ENCODE measurements around the gene ALG8.
"Not testable (repeated sequence)": the region's sequence is repeated elsewhere in the genome, so short reads cannot be mapped to it uniquely, and the experiment has no call there.

The ALG8 gene

GRCh38 chr11:78080818-78081495 lies 58.5 kb downstream of the ALG8 start:
- H3K27ac ChIP-seq (ENCODE audit: insufficient read depth, low read depth, low read length, poor library complexity, severe bottlenecking) = no peak overlapping the region
- no peaks in the 10 kb centered on the region for H3K27me3 ChIP-seq (ENCODE audit: control insufficient read depth, insufficient read depth, low read length, poor library complexity, severe bottlenecking)
- no peak overlapping the region for H3K4me3 ChIP-seq (ENCODE audit: insufficient read depth, low read depth, low read length)
- 92% methylated on average over 11 of the region's 11 CpGs for WGBS, 2 experiments
- no peaks in the 10 kb centered on the region for H3K4me1 ChIP-seq (ENCODE audit: control insufficient read depth, insufficient read depth, low read length)
- H3K36me3 ChIP-seq (ENCODE audit: control insufficient read depth, insufficient read depth, low read length) = no peaks in the 10 kb centered on the region
- H3K9me3 ChIP-seq (ENCODE audit: control insufficient read depth, low read length) = no peaks in the 10 kb centered on the region

GRCh38 chr11:78080084-78080817 lies 59.2 kb downstream of the ALG8 start:
- Histone ChIP-seq H3K27ac (ENCODE audit: insufficient read depth, low read depth, low read length, poor library complexity, severe bottlenecking) (peak overlapping the region; percentile 69), H3K4me3 (ENCODE audit: insufficient read depth, low read depth, low read length) (peak overlapping the region; percentile 86), H3K9me3 (ENCODE audit: control insufficient read depth, low read length) (no peaks in the 10 kb centered on the region), H3K27me3 (ENCODE audit: control insufficient read depth, insufficient read depth, low read length, poor library complexity, severe bottlenecking) (no peaks in the 10 kb centered on the region), H3K4me1 (ENCODE audit: control insufficient read depth, insufficient read depth, low read length) (no peaks in the 10 kb centered on the region), H3K36me3 (ENCODE audit: control insufficient read depth, insufficient read depth, low read length) (no peaks in the 10 kb centered on the region)
- 76% methylated on average over 23 of the region's 23 CpGs for WGBS, 2 experiments

DNA sequence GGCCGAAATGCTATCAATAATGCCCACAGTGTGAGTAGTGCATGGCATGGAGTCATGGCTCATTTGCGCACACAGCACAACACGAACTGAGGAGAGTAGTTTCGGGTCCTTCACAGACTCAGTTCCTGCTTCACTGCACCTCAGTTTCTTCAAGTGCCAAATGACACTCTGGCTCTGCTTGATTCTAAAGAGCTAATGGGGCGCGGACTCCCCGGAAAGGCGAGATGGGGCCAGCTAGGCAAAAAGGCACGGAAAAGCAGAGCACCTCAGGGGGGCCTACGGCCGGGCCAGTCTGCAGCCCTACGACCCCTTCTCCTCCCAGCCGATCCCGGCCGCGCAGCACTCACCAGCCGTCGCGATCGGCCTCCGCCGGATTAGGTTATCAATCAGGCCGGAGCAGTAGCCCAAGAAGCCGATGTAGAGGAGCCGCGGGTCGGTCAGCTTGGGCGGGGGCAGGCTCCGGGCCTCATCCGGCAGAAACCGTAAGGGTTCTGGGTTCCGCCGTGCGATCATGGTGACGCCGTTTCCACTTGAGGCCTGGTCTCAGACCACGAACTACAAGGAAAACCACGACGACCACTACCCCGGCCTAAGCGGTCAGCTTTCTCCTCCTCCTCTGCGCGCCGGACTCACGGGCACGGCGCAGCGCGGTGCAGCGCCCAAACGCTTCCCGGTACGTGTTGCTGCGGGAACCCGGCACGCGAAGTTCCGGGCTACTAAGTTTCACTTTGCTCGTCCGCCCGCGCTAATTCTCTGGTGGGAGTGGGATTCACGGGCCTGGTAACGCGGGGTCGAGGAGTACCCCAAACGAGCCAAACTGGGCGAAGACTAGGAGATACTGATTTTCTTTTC lies 60.0 kb downstream of the ALG8 start, which contains the start of gene NDUFC2:
Gene NDUFC2 (minus strand): TSS at position 631 of the 852 bp plus-strand sequence. CDS start 118 bp downstream, at position 513.
- H3K36me3 ChIP-seq (ENCODE audit: control insufficient read depth, insufficient read depth, low read length) = no peaks in the 10 kb centered on the region
- H3K9me3 ChIP-seq (ENCODE audit: control insufficient read depth, low read length) = no peaks in the 10 kb centered on the region
- peak within 1 kb of the TSS; percentile 86 for H3K4me3 ChIP-seq (ENCODE audit: insufficient read depth, low read depth, low read length)
- 1% methylated on average over 68 of the region's 68 CpGs for WGBS, 2 experiments
- no peaks in the 10 kb centered on the region for H3K4me1 ChIP-seq (ENCODE audit: control insufficient read depth, insufficient read depth, low read length)
- no peaks in the 10 kb centered on the region for H3K27me3 ChIP-seq (ENCODE audit: control insufficient read depth, insufficient read depth, low read length, poor library complexity, severe bottlenecking)
- peak within 1 kb of the TSS; percentile 69 for H3K27ac ChIP-seq (ENCODE audit: insufficient read depth, low read depth, low read length, poor library complexity, severe bottlenecking)

DNA sequence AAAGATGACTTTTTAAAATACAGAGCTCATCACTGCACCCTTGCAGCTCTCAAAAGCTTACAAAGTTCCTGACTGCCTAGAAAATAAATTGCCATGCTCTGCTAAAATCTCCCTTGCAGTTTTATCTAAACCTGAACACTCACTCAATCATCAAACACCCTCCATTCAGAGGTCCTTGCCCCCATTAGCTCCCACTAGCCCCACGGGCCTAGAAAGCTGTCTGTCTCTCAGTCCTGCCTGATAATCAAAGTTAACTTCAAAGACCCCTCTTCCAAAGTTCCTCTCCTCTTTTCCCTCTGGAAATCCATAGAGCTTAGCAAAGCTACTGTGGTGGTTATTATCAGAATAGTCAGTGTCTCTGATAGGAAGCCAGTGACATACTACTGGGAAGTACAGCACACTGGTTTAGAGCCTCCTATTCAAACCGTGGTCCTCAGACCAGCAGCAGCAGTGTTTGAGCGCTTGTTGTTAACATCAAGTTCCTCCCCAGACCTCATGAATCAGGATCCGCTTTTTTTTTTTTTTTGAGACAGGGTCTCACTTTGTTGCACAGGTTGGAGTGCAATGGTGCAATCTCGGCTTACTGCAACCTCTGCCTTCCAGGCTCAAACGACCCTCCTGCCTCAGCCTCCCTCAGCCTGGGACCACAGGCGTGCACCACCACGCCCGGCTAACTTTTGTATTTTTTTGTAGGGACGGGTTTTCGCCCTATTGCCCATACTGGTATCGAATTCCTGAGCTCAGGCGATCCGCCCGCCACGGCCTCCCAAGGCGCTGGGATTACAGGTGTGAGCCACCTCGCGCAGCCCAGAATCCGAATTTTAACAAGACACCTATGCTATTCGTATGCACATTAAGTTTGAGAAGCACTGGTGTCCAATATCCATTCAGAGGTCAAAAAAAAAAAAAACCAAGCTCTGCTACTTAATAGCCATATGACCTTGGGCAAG lies 60.9 kb downstream of the ALG8 start:
- no peaks in the 10 kb centered on the region for H3K27me3 ChIP-seq (ENCODE audit: control insufficient read depth, insufficient read depth, low read length, poor library complexity, severe bottlenecking)
- WGBS, 2 experiments = 39 to 46% methylated on average over 19 to 20 of the region's 21 CpGs
- no peaks in the 10 kb centered on the region for H3K4me1 ChIP-seq (ENCODE audit: control insufficient read depth, insufficient read depth, low read length)
- peak overlapping the region; percentile 86 for H3K4me3 ChIP-seq (ENCODE audit: insufficient read depth, low read depth, low read length)
- H3K27ac ChIP-seq (ENCODE audit: insufficient read depth, low read depth, low read length, poor library complexity, severe bottlenecking) = no peak overlapping the region
- H3K9me3 ChIP-seq (ENCODE audit: control insufficient read depth, low read length) = no peaks in the 10 kb centered on the region
- H3K36me3 ChIP-seq (ENCODE audit: control insufficient read depth, insufficient read depth, low read length) = no peaks in the 10 kb centered on the region

DNA sequence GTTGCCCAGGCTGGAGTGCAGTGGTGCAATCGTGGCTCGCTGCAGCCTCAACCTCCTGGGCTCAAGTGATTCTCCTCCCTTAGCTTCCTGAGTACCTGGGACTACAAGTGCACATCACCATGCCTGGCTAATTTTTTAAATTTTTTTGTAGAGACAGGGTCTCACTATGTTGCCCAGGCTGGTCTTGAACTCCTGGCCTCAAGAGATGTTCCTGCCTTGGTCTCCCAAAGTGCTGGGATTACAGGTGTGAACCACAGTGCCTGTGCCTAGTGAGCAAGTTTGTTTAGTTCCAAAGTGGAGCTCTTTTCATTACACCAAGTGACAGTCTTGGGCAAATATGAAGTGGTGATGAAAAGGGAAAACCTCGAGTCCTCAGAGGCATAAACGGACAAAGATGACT lies 61.8 kb downstream of the ALG8 start:
- H3K4me3 ChIP-seq (ENCODE audit: insufficient read depth, low read depth, low read length); H3K4me1 ChIP-seq (ENCODE audit: control insufficient read depth, insufficient read depth, low read length); H3K27me3 ChIP-seq (ENCODE audit: control insufficient read depth, insufficient read depth, low read length, poor library complexity, severe bottlenecking); H3K27ac ChIP-seq (ENCODE audit: insufficient read depth, low read depth, low read length, poor library complexity, severe bottlenecking); H3K9me3 ChIP-seq (ENCODE audit: control insufficient read depth, low read length); H3K36me3 ChIP-seq (ENCODE audit: control insufficient read depth, insufficient read depth, low read length): not testable (repeated sequence)
- WGBS, 2 experiments = 94 to 95% methylated on average over 4 of the region's 4 CpGs

- WGBS, 2 experiments = 91 to 95% methylated on average over 6 of the region's 6 CpGs
- Histone ChIP-seq H3K4me1 (ENCODE audit: control insufficient read depth, insufficient read depth, low read length) (no peaks in the 10 kb centered on the region), H3K27me3 (ENCODE audit: control insufficient read depth, insufficient read depth, low read length, poor library complexity, severe bottlenecking) (no peaks in the 10 kb centered on the region), H3K4me3 (ENCODE audit: insufficient read depth, low read depth, low read length) (no peak overlapping the region), H3K36me3 (ENCODE audit: control insufficient read depth, insufficient read depth, low read length) (no peaks in the 10 kb centered on the region), H3K9me3 (ENCODE audit: control insufficient read depth, low read length) (no peaks in the 10 kb centered on the region), H3K27ac (ENCODE audit: insufficient read depth, low read depth, low read length, poor library complexity, severe bottlenecking) (no peak overlapping the region)
These were observed 62.6 kb downstream of the ALG8 start for GRCh38 chr11:78076733-78077403.

GRCh38 chr11:78074756-78075155 lies 64.7 kb downstream of the ALG8 start:
- WGBS, 2 experiments = 92 to 96% methylated on average over 5 to 6 of the region's 6 CpGs
- H3K27ac ChIP-seq (ENCODE audit: insufficient read depth, low read depth, low read length, poor library complexity, severe bottlenecking) = no peak overlapping the region

GRCh38 chr11:78072455-78072854 lies 67.0 kb downstream of the ALG8 start:
- Histone ChIP-seq H3K36me3 (ENCODE audit: control insufficient read depth, insufficient read depth, low read length) (peaks cover 14% of the 10 kb centered on the region), H3K4me3 (ENCODE audit: insufficient read depth, low read depth, low read length) (no peak overlapping the region), H3K27me3 (ENCODE audit: control insufficient read depth, insufficient read depth, low read length, poor library complexity, severe bottlenecking) (no peaks in the 10 kb centered on the region), H3K27ac (ENCODE audit: insufficient read depth, low read depth, low read length, poor library complexity, severe bottlenecking) (no peak overlapping the region), H3K9me3 (ENCODE audit: control insufficient read depth, low read length) (no peaks in the 10 kb centered on the region), H3K4me1 (ENCODE audit: control insufficient read depth, insufficient read depth, low read length) (no peaks in the 10 kb centered on the region)
- 96% methylated on average over 4 of the region's 4 CpGs for WGBS, 2 experiments

More at GRCh38 chr11:78074756-78075155, 64.7 kb downstream of the ALG8 start:
- H3K4me1 ChIP-seq (ENCODE audit: control insufficient read depth, insufficient read depth, low read length) = no peaks in the 10 kb centered on the region
- peaks cover 14% of the 10 kb centered on the region for H3K36me3 ChIP-seq (ENCODE audit: control insufficient read depth, insufficient read depth, low read length)
- H3K27me3 ChIP-seq (ENCODE audit: control insufficient read depth, insufficient read depth, low read length, poor library complexity, severe bottlenecking) = no peaks in the 10 kb centered on the region
- H3K9me3 ChIP-seq (ENCODE audit: control insufficient read depth, low read length) = no peaks in the 10 kb centered on the region
- H3K4me3 ChIP-seq (ENCODE audit: insufficient read depth, low read depth, low read length) = no peak overlapping the region

- WGBS, 2 experiments = 98 to 100% methylated on average over 3 of the region's 3 CpGs
- no peaks in the 10 kb centered on the region for H3K4me1 ChIP-seq (ENCODE audit: control insufficient read depth, insufficient read depth, low read length)
- peaks cover 14% of the 10 kb centered on the region for H3K36me3 ChIP-seq (ENCODE audit: control insufficient read depth, insufficient read depth, low read length)
- no peaks in the 10 kb centered on the region for H3K27me3 ChIP-seq (ENCODE audit: control insufficient read depth, insufficient read depth, low read length, poor library complexity, severe bottlenecking)
- H3K9me3 ChIP-seq (ENCODE audit: control insufficient read depth, low read length) = no peaks in the 10 kb centered on the region
- H3K4me3 ChIP-seq (ENCODE audit: insufficient read depth, low read depth, low read length) = no peak overlapping the region
- H3K27ac ChIP-seq (ENCODE audit: insufficient read depth, low read depth, low read length, poor library complexity, severe bottlenecking) = no peak overlapping the region
These were observed 67.7 kb downstream of the ALG8 start for GRCh38 chr11:78071717-78072116.
